ENCODE data around the gene THAP4. TPM values are rescaled to one million over a fixed set of nuclear protein-coding genes. Genes with fewer than 3 reads are reported as not detected.

The THAP4 gene
- polyA plus RNA-seq, 3 donors, result 15.1 to 25.9 (median 16.3) TPM

DNA sequence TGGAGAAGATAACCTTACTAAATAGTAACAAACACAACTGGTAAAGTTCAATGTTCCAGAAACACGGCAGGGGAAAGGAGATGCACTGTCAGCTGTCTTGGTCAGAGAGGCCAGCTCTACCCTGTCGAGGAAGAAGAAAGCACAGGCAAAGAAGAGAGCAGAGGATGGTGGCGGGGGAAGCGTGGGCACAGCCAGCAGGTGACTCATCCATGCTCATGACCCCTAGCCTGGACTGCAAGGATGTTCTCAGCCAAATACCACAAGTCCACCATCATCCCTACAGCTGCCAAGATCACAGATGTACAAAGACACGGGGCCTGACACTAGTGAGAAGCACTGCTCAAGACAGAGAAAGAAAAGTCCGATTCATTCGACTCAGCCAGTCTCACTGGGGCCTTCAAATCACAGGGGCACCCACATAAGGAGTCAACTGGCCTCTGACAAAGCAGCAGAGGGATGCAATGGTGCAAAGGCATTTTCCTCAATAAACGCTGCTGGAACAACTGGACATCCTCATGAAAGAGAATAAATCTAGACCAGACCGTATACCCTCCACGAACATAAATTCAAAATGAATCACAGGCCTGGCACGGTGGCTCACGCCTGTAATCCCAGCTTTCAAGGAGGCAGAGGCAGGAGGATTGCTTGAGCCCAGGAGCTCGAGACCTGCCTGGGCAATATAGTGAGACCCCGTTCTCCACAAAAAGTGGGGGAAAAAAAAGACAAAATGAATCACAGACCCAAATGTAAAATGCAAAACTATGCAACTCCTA, 44.1 kb upstream of the THAP4 start:
- peak overlapping the region in 2 of 7 donors; percentile 1 to 4 for H3K27ac Mint-ChIP-seq
- peaks cover 6 to 7% of the 10 kb centered on the region in 2 donors for H3K4me1 ChIP-seq (ENCODE audit: control insufficient read depth in 1 of 2, insufficient read depth in 2 of 2, low read length in 2 of 2)
- no peak for DNase-seq
- 88% methylated on average over 8 of the region's 14 CpGs for WGBS (ENCODE audit: insufficient coverage)
- no peak overlapping the region for H2AFZ ChIP-seq (ENCODE audit: insufficient read depth, low read depth, low read length, poor library complexity, severe bottlenecking)
- peaks cover 0 to 2% (median 0%) of the 10 kb centered on the region in 3 donors for H3K27me3 Mint-ChIP-seq (ENCODE audit: low read depth in 3 of 3)
- H3K27me3 ChIP-seq (ENCODE audit: control insufficient read depth in 2 of 2, insufficient read depth in 2 of 2, low read length in 2 of 2), result no peaks in the 10 kb centered on the region
- H3K9me3 ChIP-seq (replicated peaks in 1 of 2; ENCODE audit: control insufficient read depth in 1 of 2, insufficient read depth in 1 of 2, low read length in 2 of 2), result no peaks in the 10 kb centered on the region
- no peak overlapping the region for H3K4me3 ChIP-seq (replicated peaks in 1 of 3; ENCODE audit: low read depth in 2 of 3, low read length in 3 of 3)
- H3K9me3 Mint-ChIP-seq, result no peaks in the 10 kb centered on the region
- peaks cover 40 to 81% of the 10 kb centered on the region in 2 donors for H3K36me3 ChIP-seq (replicated peaks in 1 of 2; ENCODE audit: control insufficient read depth in 1 of 2, insufficient read depth in 2 of 2, low read length in 2 of 2)
- H3K4me1 Mint-ChIP-seq, result peaks cover 7% of the 10 kb centered on the region
- H3K9ac ChIP-seq (ENCODE audit: insufficient read depth, low read length, poor library complexity, severe bottlenecking), result no peak overlapping the region
- H4K20me1 ChIP-seq (ENCODE audit: insufficient read depth, low read length), result no peaks in the 10 kb centered on the region
- H3K4me2 ChIP-seq (replicated peaks; ENCODE audit: extremely low read depth, low read length, poor library complexity, severe bottlenecking), result no peak overlapping the region
- H3K4me3 Mint-ChIP-seq, result no peak overlapping the region
- no peak overlapping the region for H3K27ac ChIP-seq (ENCODE audit: low read depth in 1 of 2, low read length in 2 of 2)
- peaks cover 51 to 71% of the 10 kb centered on the region in 2 donors for H3K36me3 Mint-ChIP-seq
- intact Hi-C loops (cut with micrococcal nuclease), result loop anchor here (10.0 kb wide), 1 partner anchor 54 kb away; the partner anchor contains the start of gene D2HGDH (in 2 of the 2)
- no peak for TF ChIP-seq CTCF (IDR thresholded peaks at IDR 0.05)
- peaks cover 29% of the 10 kb centered on the region for H3K79me2 ChIP-seq (ENCODE audit: insufficient read depth, low read length)

DNA sequence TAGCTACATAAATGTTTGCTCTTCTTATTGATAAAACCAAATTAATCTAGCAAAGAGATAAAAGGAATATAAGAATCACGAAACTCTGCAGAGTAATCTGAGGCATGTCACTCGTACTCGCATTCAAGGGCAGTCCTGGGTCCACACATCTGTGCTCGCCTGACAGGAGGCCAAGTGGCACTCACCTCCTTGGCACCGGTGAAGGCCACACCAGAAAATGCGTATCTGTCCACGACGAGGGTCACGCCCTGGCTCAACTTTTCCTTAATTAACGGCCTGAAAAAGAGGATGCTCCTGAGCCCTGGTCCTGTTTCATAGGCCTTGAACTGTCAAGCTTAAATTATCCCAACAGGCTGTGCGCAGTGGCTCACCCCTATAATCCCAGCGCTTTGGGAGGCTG, 43.1 kb upstream of the THAP4 start:
- Histone ChIP-seq H3K4me2 (replicated peaks; ENCODE audit: extremely low read depth, low read length, poor library complexity, severe bottlenecking) (no peak overlapping the region), H4K20me1 (ENCODE audit: insufficient read depth, low read length) (no peaks in the 10 kb centered on the region), H3K9me3 (replicated peaks in 1 of 2; ENCODE audit: control insufficient read depth in 1 of 2, insufficient read depth in 1 of 2, low read length in 2 of 2) (no peaks in the 10 kb centered on the region), H3K27ac (ENCODE audit: low read depth in 1 of 2, low read length in 2 of 2) (no peak overlapping the region), H3K27me3 (ENCODE audit: control insufficient read depth in 2 of 2, insufficient read depth in 2 of 2, low read length in 2 of 2) (no peaks in the 10 kb centered on the region), H3K36me3 (replicated peaks in 1 of 2; ENCODE audit: control insufficient read depth in 1 of 2, insufficient read depth in 2 of 2, low read length in 2 of 2) (peaks cover 45 to 90% of the 10 kb centered on the region in 2 donors), H3K4me1 (ENCODE audit: control insufficient read depth in 1 of 2, insufficient read depth in 2 of 2, low read length in 2 of 2) (no peaks in the 10 kb centered on the region), H3K4me3 (replicated peaks in 1 of 3; ENCODE audit: low read depth in 2 of 3, low read length in 3 of 3) (no peak overlapping the region), H3K9ac (ENCODE audit: insufficient read depth, low read length, poor library complexity, severe bottlenecking) (no peak overlapping the region), H2AFZ (ENCODE audit: insufficient read depth, low read depth, low read length, poor library complexity, severe bottlenecking) (no peak overlapping the region), H3K79me2 (ENCODE audit: insufficient read depth, low read length) (peaks cover 20% of the 10 kb centered on the region)
- DNase-seq, result no peak
- no peak for TF ChIP-seq CTCF (IDR thresholded peaks at IDR 0.05)
- peaks cover 55 to 81% of the 10 kb centered on the region in 2 donors for H3K36me3 Mint-ChIP-seq
- no peaks in the 10 kb centered on the region for H3K9me3 Mint-ChIP-seq
- intact Hi-C loops (cut with micrococcal nuclease), result loop anchor here (10.0 kb wide), 1 partner anchor 55 kb away; the partner anchor contains the start of gene D2HGDH (in 2 of the 2)
- H3K27ac Mint-ChIP-seq, result no peak overlapping the region
- H3K4me3 Mint-ChIP-seq, result no peak overlapping the region
- H3K27me3 Mint-ChIP-seq (ENCODE audit: low read depth in 3 of 3), result peaks cover 0 to 2% (median 0%) of the 10 kb centered on the region in 3 donors
- 96% methylated on average over 12 of the region's 12 CpGs for WGBS (ENCODE audit: insufficient coverage)
- H3K4me1 Mint-ChIP-seq, result no peaks in the 10 kb centered on the region

All from CD14-positive monocyte (primary cell).